HG03520 (cell line): ENCODE data around the gene PIGC.

ENCODE experiments used
- ATAC-seq: cut with Tn5 transposase; IDR thresholded peaks from one replicate; pipeline ENCODE4 v1.9.1; 2021; ENCODE audit warnings: mild to moderate bottlenecking, moderate library complexity; ENCODE audit not compliant: unreplicated experiment

PIGC gene

GRCh38 chr1:172399756-172400721 is 43.8 kb downstream of the PIGC start:
- no peak for ATAC-seq

- ATAC-seq, result no peak
Measured at GRCh38 chr1:172398970-172399755, 44.7 kb downstream of the PIGC start.

GRCh38 chr1:172398193-172398592 is 45.7 kb downstream of the PIGC start:
- no peak for ATAC-seq

GRCh38 chr1:172397633-172398032 is 46.2 kb downstream of the PIGC start:
- no peak for ATAC-seq

GRCh38 chr1:172397221-172397620 is 46.6 kb downstream of the PIGC start:
- ATAC-seq, result peak; percentile 37

GRCh38 chr1:172395576-172395975 is 48.3 kb downstream of the PIGC start:
- ATAC-seq, result no peak

GRCh38 chr1:172394811-172395210 is 49.1 kb downstream of the PIGC start:
- no peak for ATAC-seq

- peak; percentile 73 for ATAC-seq
Measured at GRCh38 chr1:172394141-172394751, 49.6 kb downstream of the PIGC start.

GRCh38 chr1:172393354-172393753 is 50.5 kb downstream of the PIGC start:
- no peak for ATAC-seq

- ATAC-seq, result no peak
Measured at GRCh38 chr1:172391976-172392375, 51.9 kb downstream of the PIGC start.
